ENCODE results near the gene CHST6. TPM values are rescaled to one million over a fixed set of nuclear protein-coding genes. Genes with fewer than 3 reads are reported as not detected.

Gene CHST6
- total RNA-seq, 1 experiment from 2014 or later: 17.9 TPM

- no TSS peak for BruUV-seq (replicated peaks)
- Histone ChIP-seq H3K4me1 (ENCODE audit: control insufficient read depth in 1 of 2, insufficient read depth in 2 of 2, low read length in 2 of 2) (no peaks in the 10 kb centered on the region), H3K27me3 (ENCODE audit: insufficient read depth, low read length) (no peaks in the 10 kb centered on the region), H3K79me2 (ENCODE audit: insufficient read depth, low read length) (no peaks in the 10 kb centered on the region), H3K9ac (ENCODE audit: low read length) (no peak overlapping the region), H3K9me3 (ENCODE audit: control insufficient read depth in 1 of 2, insufficient read depth in 1 of 2, low read depth in 1 of 2, low read length in 2 of 2) (no peaks in the 10 kb centered on the region), H4K20me1 (ENCODE audit: insufficient read depth) (no peaks in the 10 kb centered on the region), H2AFZ (ENCODE audit: low read depth, low read length, poor library complexity, severe bottlenecking) (no peak overlapping the region), H3K9me2 (ENCODE audit: insufficient read depth) (no peaks in the 10 kb centered on the region), H3K36me3 (ENCODE audit: control insufficient read depth in 1 of 2, insufficient read depth in 2 of 2, low read length in 2 of 2) (no peaks in the 10 kb centered on the region), H3K4me2 (ENCODE audit: low read length) (no peak overlapping the region), H3K4me3 (replicated peaks in 1 of 2; ENCODE audit: low read depth in 1 of 2, low read length in 2 of 2) (no peak overlapping the region), H3K27ac (ENCODE audit: low read depth, low read length) (no peak overlapping the region)
- TF ChIP-seq YY1 (IDR thresholded peaks at IDR 0.05; ENCODE audit: extremely low read depth, insufficient replicate concordance, low read depth, low read length) (no peak), ELF1 (IDR thresholded peaks at IDR 0.05; ENCODE audit: borderline replicate concordance, low read depth) (no peak), FOSL1 (IDR thresholded peaks at IDR 0.05; ENCODE audit: low read depth) (no peak), POLR2A (IDR thresholded peaks at IDR 0.05; ENCODE audit: borderline replicate concordance, extremely low read depth, insufficient read depth, insufficient read length) (no peak), SIN3A (IDR thresholded peaks at IDR 0.05; ENCODE audit: low read depth) (no peak), EZH2phosphoT487 (IDR thresholded peaks at IDR 0.05; ENCODE audit: borderline replicate concordance) (no peak), ATF3 (IDR thresholded peaks at IDR 0.05) (no peak), RAD21 (IDR thresholded peaks at IDR 0.05; ENCODE audit: low read depth) (no peak), JUND (IDR thresholded peaks at IDR 0.05) (no peak), ZFX (IDR thresholded peaks at IDR 0.05) (no peak), TCF7L2 (IDR thresholded peaks at IDR 0.05; ENCODE audit: borderline replicate concordance, extremely low read depth, insufficient read depth, insufficient read length) (no peak), SRF (IDR thresholded peaks at IDR 0.05; ENCODE audit: low read depth) (no peak), REST (IDR thresholded peaks at IDR 0.05; ENCODE audit: low read depth) (no peak), CEBPB (IDR thresholded peaks at IDR 0.05; ENCODE audit: low read depth) (no peak), CBX3 (IDR thresholded peaks at IDR 0.05; ENCODE audit: low read depth) (no peak), ZBTB33 (IDR thresholded peaks at IDR 0.05; ENCODE audit: extremely low read depth, insufficient replicate concordance, low read length) (no peak), EGR1 (IDR thresholded peaks at IDR 0.05; ENCODE audit: low read depth) (no peak)
- RAD21 ChIA-PET (ENCODE audit: low non-redundant PET in 1 of 2, low total read pairs in 2 of 2, uncharacterized antibody in 2 of 2, unreplicated experiment in 2 of 2): no interaction called here
- ATAC-seq (no peak), DNase-seq (ENCODE audit: low read depth, low spot score) (no peak)
- POLR2A ChIA-PET: no interaction called here
- intact Hi-C loops (cut with micrococcal nuclease): no loop called here
- CTCF ChIA-PET: no interaction called here
Observed at GRCh38 chr16:75529056-75529905, 34.0 kb upstream of the CHST6 start.
